Hepatocyte (in vitro differentiated cells): ENCODE measurements around the gene CFAP97. TPM values are rescaled to one million over a fixed set of nuclear protein-coding genes. Genes with fewer than 3 reads are reported as not detected.

Experiments used
- DNase-seq: peaks from one replicate; pipeline ENCODE4 v3.0.0-alpha.2; 2016; ENCODE audit warnings: low spot score
- H2AFZ ChIP-seq: fragments of 200-600 bp; sonication (generic); 2 replicates; pipeline ENCODE4 v1.6.0; 2016; ENCODE audit warnings: antibody characterized with exemption, mild to moderate bottlenecking
- H3K27ac ChIP-seq: fragments of 200-600 bp; sonication (generic); 2 replicates; pipeline ENCODE4 v1.5.1; 2016; ENCODE audit warnings: mild to moderate bottlenecking
- H3K27me3 ChIP-seq: fragments of 200-600 bp; sonication (generic); 2 replicates; pipeline ENCODE4 v1.6.1; 2016
- H3K36me3 ChIP-seq: fragments of 200-600 bp; sonication (generic); replicated peaks from 2 replicates; pipeline ENCODE4 v1.5.1; 2016; ENCODE audit warnings: low read depth; ENCODE audit not compliant: insufficient read depth
- H3K4me1 ChIP-seq: fragments of 200-600 bp; sonication (generic); 2 replicates; pipeline ENCODE4 v1.5.1; 2016; ENCODE audit warnings: mild to moderate bottlenecking, moderate library complexity; ENCODE audit not compliant: insufficient read depth
- H3K4me2 ChIP-seq: fragments of 200-600 bp; sonication (generic); 2 replicates; pipeline ENCODE4 v1.6.0; 2016
- H3K4me3 ChIP-seq: fragments of 200-600 bp; sonication (generic); 2 replicates; pipeline ENCODE4 v1.5.1; 2016; ENCODE audit warnings: mild to moderate bottlenecking
- H3K79me2 ChIP-seq: fragments of 200-600 bp; sonication (generic); 2 replicates; pipeline ENCODE4 v1.6.0; 2017; ENCODE audit warnings: mild to moderate bottlenecking
- H3K9me2 ChIP-seq: fragments of 200-600 bp; sonication (generic); replicated peaks from 2 replicates; pipeline ENCODE4 v1.6.0; 2017; ENCODE audit warnings: mild to moderate bottlenecking; ENCODE audit not compliant: insufficient read depth
- H3K9me3 ChIP-seq: fragments of 200-600 bp; sonication (generic); 2 replicates; pipeline ENCODE4 v1.5.1; 2016; ENCODE audit warnings: low read depth, mild to moderate bottlenecking
- H4K20me1 ChIP-seq: fragments of 200-600 bp; sonication (generic); 2 replicates; pipeline ENCODE4 v1.6.0; 2016; ENCODE audit warnings: mild to moderate bottlenecking; ENCODE audit not compliant: insufficient read depth, poor library complexity, severe bottlenecking
- EZH2 ChIP-seq: fragments of 200-600 bp; sonication (generic); IDR thresholded peaks from 2 replicates; pipeline ENCODE4 v1.6.1; 2016; ENCODE audit warnings: antibody characterized with exemption, mild to moderate bottlenecking, borderline replicate concordance
- EZH2phosphoT487 ChIP-seq: fragments of 200-600 bp; sonication (generic); IDR thresholded peaks from one replicate; pipeline ENCODE4 v1.6.1; 2018; ENCODE audit warnings: antibody characterized with exemption, mild to moderate bottlenecking, low read depth, moderate library complexity; ENCODE audit not compliant: unreplicated experiment, severe bottlenecking
- WGBS: methylation state at CpG from one replicate; pipeline ENCODE4 v1.1.6; 2016; ENCODE audit warnings: low lambda C conversion rate; ENCODE audit errors: missing lambda C conversion rate; 5-methylcytosine and 5-hydroxymethylcytosine counted together
- polyA plus RNA-seq: library from polyadenylated mRNA; unstranded; fragments of >200 nt; fragmentation: Nextera tagmentation; extraction: Ambion mirVana; gene quantifications from 2 replicates; pipeline ENCODE4 v1.2.1, GENCODE V29; 2016
- total RNA-seq: library from RNA; depleted of rRNA; stranded (reverse); fragments of >200 nt; gene quantifications from 2 replicates; pipeline ENCODE4 v1.2.3, GENCODE V29; 2014
- TF ChIP-seq, protein P1 (sequence below): fragments of 200-600 bp; sonication (generic); IDR thresholded peaks from 2 replicates; pipeline ENCODE4 v1.5.1; 2016; ENCODE audit warnings: antibody characterized with exemption, mild to moderate bottlenecking; ENCODE audit not compliant: poor library complexity

The CFAP97 gene
- total and polyA plus RNA-seq, 2 experiments from 2014 or later: 16.5 to 28.9 TPM

DNA sequence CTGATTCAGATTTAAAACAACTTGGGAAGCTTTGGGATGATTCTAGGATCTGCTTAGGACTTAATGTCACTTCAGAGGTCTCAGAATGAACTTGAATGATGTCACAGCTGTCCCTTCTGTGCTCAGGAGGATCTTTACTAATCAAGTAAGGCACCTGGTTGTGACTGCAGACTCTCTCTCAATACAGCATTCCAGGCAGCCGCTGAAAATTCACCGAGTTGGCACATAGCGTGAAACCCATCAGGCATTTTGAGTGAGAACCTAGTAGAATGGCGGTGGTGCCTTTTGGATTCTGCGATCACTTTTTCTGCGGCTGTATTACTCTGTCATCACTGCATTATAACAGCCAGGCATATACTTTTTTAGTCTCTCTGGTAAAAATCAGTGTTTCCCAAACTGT is 22.1 kb upstream of the CFAP97 start:
- H3K27ac ChIP-seq: no peak overlapping the region
- no peaks in the 10 kb centered on the region for H3K4me1 ChIP-seq
- no peaks in the 10 kb centered on the region for H3K9me3 ChIP-seq
- no peak overlapping the region for H3K4me3 ChIP-seq
- no peaks in the 10 kb centered on the region for H3K9me2 ChIP-seq
- H4K20me1 ChIP-seq: peaks cover 16% of the 10 kb centered on the region
- no peak for DNase-seq
- H3K27me3 ChIP-seq: no peaks in the 10 kb centered on the region
- WGBS: 98% methylated on average over 6 of the region's 6 CpGs
- TF ChIP-seq EZH2phosphoT487: no peak
- no peak for TF ChIP-seq EZH2
- TF ChIP-seq, protein P1, sequence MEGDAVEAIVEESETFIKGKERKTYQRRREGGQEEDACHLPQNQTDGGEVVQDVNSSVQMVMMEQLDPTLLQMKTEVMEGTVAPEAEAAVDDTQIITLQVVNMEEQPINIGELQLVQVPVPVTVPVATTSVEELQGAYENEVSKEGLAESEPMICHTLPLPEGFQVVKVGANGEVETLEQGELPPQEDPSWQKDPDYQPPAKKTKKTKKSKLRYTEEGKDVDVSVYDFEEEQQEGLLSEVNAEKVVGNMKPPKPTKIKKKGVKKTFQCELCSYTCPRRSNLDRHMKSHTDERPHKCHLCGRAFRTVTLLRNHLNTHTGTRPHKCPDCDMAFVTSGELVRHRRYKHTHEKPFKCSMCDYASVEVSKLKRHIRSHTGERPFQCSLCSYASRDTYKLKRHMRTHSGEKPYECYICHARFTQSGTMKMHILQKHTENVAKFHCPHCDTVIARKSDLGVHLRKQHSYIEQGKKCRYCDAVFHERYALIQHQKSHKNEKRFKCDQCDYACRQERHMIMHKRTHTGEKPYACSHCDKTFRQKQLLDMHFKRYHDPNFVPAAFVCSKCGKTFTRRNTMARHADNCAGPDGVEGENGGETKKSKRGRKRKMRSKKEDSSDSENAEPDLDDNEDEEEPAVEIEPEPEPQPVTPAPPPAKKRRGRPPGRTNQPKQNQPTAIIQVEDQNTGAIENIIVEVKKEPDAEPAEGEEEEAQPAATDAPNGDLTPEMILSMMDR: no peak
- H3K36me3 ChIP-seq: no peaks in the 10 kb centered on the region
- no peak overlapping the region for H2AFZ ChIP-seq
- peaks cover 83% of the 10 kb centered on the region for H3K79me2 ChIP-seq
- H3K4me2 ChIP-seq: no peak overlapping the region

DNA sequence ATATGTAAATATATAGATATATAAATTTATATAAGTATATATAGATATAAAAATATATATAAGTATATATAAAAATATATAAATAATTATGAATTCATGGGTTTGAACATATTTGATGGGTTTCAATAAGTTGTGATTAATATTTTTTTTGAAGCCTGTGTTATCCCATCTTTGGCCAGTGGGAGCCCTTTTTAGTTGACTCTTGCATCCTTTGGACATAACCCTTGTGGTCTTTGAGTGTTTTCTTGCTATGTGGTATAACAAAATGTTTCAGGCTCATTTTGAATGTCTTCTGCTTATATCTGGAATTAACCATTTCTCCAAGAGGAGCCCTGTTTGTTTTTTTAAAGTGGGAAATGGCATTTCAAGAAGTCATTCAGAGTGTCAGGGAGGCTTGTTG is 20.8 kb upstream of the CFAP97 start:
- Histone ChIP-seq H3K36me3 (no peaks in the 10 kb centered on the region), H3K9me3 (no peaks in the 10 kb centered on the region), H3K27me3 (no peaks in the 10 kb centered on the region), H3K4me1 (no peaks in the 10 kb centered on the region), H4K20me1 (peaks cover 16% of the 10 kb centered on the region), H3K9me2 (no peaks in the 10 kb centered on the region), H3K79me2 (peaks cover 84% of the 10 kb centered on the region), H3K4me3 (no peak overlapping the region), H2AFZ (no peak overlapping the region), H3K4me2 (no peak overlapping the region), H3K27ac (no peak overlapping the region)
- no peak for TF ChIP-seq EZH2
- TF ChIP-seq EZH2phosphoT487: no peak
- TF ChIP-seq, protein P1: no peak
- no peak for DNase-seq

DNA sequence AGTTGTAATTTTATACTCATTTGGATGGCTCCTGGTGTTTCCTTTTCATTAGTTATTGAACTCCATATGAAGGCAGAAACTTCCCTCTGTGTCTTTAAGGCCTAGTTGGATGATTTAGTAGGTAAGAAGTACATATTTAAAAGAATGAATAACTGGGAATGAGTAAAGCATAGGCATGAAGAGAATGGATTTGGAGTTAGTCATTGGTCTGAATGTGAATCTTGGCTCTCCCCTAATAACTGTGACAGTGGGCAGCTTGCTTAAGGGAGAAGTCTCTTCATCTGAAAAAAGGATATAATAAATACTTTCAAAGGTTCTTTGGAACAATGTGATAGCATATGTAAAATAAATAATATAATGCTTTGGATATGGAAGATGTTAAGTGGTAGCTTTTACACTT is 18.8 kb upstream of the CFAP97 start:
- Histone ChIP-seq H2AFZ (no peak overlapping the region), H3K4me2 (no peak overlapping the region), H3K36me3 (no peaks in the 10 kb centered on the region), H3K4me1 (no peaks in the 10 kb centered on the region), H3K9me2 (no peaks in the 10 kb centered on the region), H3K9me3 (no peaks in the 10 kb centered on the region), H3K27me3 (no peaks in the 10 kb centered on the region), H4K20me1 (peaks cover 9% of the 10 kb centered on the region), H3K4me3 (no peak overlapping the region), H3K27ac (no peak overlapping the region), H3K79me2 (peaks cover 65% of the 10 kb centered on the region)
- TF ChIP-seq, protein P1: no peak
- TF ChIP-seq EZH2phosphoT487 (no peak), EZH2 (no peak)
- no peak for DNase-seq

DNA sequence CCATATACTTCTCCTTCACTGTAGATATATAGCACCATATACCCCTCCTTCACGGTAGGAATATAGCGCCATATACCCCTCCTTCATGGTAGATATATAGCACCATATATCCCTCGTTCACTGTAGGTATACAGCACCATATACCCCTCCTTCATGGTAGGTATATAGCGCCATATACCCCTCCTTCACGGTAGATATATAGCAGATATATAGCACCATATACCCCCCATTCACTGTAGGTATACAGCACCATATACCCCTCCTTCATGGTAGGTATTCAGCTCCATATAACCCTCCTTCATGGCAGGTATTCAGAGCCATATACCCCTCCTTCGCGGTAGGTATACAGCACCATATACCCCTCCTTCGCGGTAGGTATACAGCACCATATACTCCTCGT is 18.1 kb upstream of the CFAP97 start:
- no peaks in the 10 kb centered on the region for H3K9me2 ChIP-seq
- H3K4me1 ChIP-seq: no peaks in the 10 kb centered on the region
- no peak for TF ChIP-seq EZH2phosphoT487
- no peak for TF ChIP-seq EZH2
- TF ChIP-seq, protein P1: no peak
- H3K27ac ChIP-seq: no peak overlapping the region
- H3K9me3 ChIP-seq: no peaks in the 10 kb centered on the region
- peaks cover 58% of the 10 kb centered on the region for H3K79me2 ChIP-seq
- no peaks in the 10 kb centered on the region for H3K36me3 ChIP-seq
- H4K20me1 ChIP-seq: peaks cover 5% of the 10 kb centered on the region
- 47% methylated on average over 4 of the region's 10 CpGs for WGBS
- no peak overlapping the region for H3K4me3 ChIP-seq
- no peak overlapping the region for H2AFZ ChIP-seq
- H3K4me2 ChIP-seq: no peak overlapping the region
- DNase-seq: no peak
- H3K27me3 ChIP-seq: no peaks in the 10 kb centered on the region
